H1 (cell line): ENCODE results near the gene TRAF4. TPM values are rescaled to one million over a fixed set of nuclear protein-coding genes. Genes with fewer than 3 reads are reported as not detected.

ENCODE experiments used
- BRCA1 ChIP-seq: IDR thresholded peaks from 2 replicates; pipeline ENCODE4 v1.6.1; 2012; ENCODE audit warnings: low read depth, low read length, improper control_type of control experiment
- CTCF ChIP-seq, 3 experiments: IDR thresholded peaks; 1 replicate in 2 of 3; 2 replicates in 1 of 3; pipeline versions ENCODE4 v1.5.1 to v1.6.1; 2011; ENCODE audit warnings: low read length in 3 of 3, mild to moderate bottlenecking in 3 of 3, inconsistent platforms in 2 of 3, low read depth in 1 of 3, moderate library complexity in 1 of 3; ENCODE audit not compliant: insufficient read depth in 1 of 3; ENCODE audit errors: control extremely low read depth in 1 of 3
- EGR1 ChIP-seq: IDR thresholded peaks from 2 replicates; pipeline ENCODE4 v1.6.1; 2011; ENCODE audit warnings: low read depth, low read length, borderline replicate concordance
- KDM4A ChIP-seq: IDR thresholded peaks from one replicate; pipeline ENCODE4 v1.7.1; 2012; ENCODE audit warnings: low read depth, mild to moderate bottlenecking, moderate library complexity, low read length, inconsistent platforms; ENCODE audit not compliant: severe bottlenecking
- POLR2A ChIP-seq, 2 experiments: IDR thresholded peaks; 1 replicate in 1 of 2; 2 replicates in 1 of 2; pipeline ENCODE4 v1.6.1; 2011; ENCODE audit warnings: low read depth in 2 of 2, low read length in 2 of 2, mild to moderate bottlenecking in 2 of 2; ENCODE audit errors: control extremely low read depth in 1 of 2
- RXRA ChIP-seq: IDR thresholded peaks from 2 replicates; pipeline ENCODE4 v1.6.1; 2011; ENCODE audit warnings: low read depth, mild to moderate bottlenecking, low read length, moderate library complexity; ENCODE audit not compliant: insufficient read depth
- SP4 ChIP-seq: IDR thresholded peaks from 2 replicates; pipeline ENCODE4 v1.6.1; 2012; ENCODE audit warnings: low read length, inconsistent platforms
- polyA plus RNA-seq, 7 experiments: library from polyadenylated mRNA; depleted of rRNA in 3 of 7; stranded (reverse) in 5 of 7; unstranded in 2 of 7; fragments of >200 nt in 5 of 7; fragments of 200-250 nt in 2 of 7; gene quantifications; 1 replicate in 5 of 7; 2 replicates in 1 of 7; 4 replicates in 1 of 7; pipeline versions ENCODE4 v1.2.1 to v1.2.3, GENCODE V29; 2011 to 2013; ENCODE audit warnings: missing spikeins in 2 of 7, mixed read lengths in 2 of 7
- total RNA-seq: library from RNA; stranded (reverse); fragmentation: NEBNext Ultra II Directional; extraction: Animal tissue kit (Norgen Biotek cat#: 25700); gene quantifications from 2 replicates; pipeline ENCODE4 v1.2.1, GENCODE V29; 2021

Gene TRAF4
- total and polyA plus RNA-seq, 2 of the 8 experiments (the other 6 are each of a cell fraction or from before 2014, with no cell fraction given) = 167 to 170 TPM

- no peak for TF ChIP-seq CTCF (IDR thresholded peaks at IDR 0.05; ENCODE audit: control extremely low read depth in 1 of 3, insufficient read depth in 1 of 3, low read depth in 1 of 3, low read length in 3 of 3)
- TF ChIP-seq KDM4A = no peak
- no peak for TF ChIP-seq BRCA1
- no peak for TF ChIP-seq EGR1
- TF ChIP-seq SP4 = no peak
- no peak for TF ChIP-seq POLR2A (IDR thresholded peaks at IDR 0.05; ENCODE audit: control extremely low read depth in 1 of 2, low read depth in 2 of 2, low read length in 2 of 2)
- no peak for TF ChIP-seq RXRA
These were observed 39.5 kb upstream of the TRAF4 start (continued) for GRCh38 chr17:28704219-28704858.
